Stimulated activated CD4-positive, alpha-beta T cell treated with anti-CD3 and anti-CD28 coated beads, Interleukin-15, amount 100 ng/mL, for 1 hour (primary cell): Measurements from ENCODE around the gene MKKS.

Experiments used
- DNase-seq, 2 donors: peaks; one replicate each; pipeline ENCODE4 v3.0.0-alpha.2; 2020; ENCODE audit warnings: low read depth in 1 of 2, low spot score in 1 of 2

The MKKS gene

DNA sequence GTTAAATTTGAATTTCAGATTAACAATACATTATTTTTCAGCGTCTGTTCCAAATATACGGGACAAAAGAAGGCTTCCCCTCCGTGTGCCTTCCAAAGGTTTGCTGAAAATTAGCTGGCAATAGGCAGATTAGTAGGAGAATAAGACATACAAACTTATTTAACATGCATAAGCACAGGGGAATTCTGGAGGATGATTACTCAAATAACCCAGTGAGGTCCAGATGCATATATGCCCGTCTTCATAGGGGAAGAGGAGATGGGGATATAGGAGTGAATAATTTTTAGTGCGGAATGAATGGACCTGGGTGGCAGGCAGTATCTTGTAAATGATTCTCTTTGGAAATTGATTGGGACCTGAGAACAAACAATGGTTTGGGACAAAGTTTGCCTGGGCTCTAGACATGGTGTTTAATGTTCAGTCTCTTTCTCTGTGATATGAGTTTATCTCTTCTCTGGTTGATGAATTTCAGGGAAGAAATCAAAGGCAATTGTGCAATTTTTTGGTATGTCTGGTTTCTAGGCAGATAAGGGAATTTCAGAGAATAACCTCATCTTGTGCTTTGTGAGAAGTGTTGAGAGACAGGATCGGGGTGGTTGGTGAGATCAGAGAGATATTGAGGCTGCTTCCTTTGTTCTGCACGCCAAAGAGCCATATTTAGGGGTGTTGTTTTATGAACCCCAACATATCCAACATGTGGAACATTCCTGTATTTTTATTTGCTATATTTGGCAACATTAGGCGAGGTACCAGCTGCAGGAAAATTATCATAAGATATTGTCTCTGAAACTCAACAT, 63.7 kb downstream of the MKKS start:
- DNase-seq, result no peak

GRCh38 chr20:10369723-10370090, 64.3 kb downstream of the MKKS start:
- DNase-seq, result no peak

- DNase-seq, result no peak
Measured at GRCh38 chr20:10368702-10369041, 65.3 kb downstream of the MKKS start.

- DNase-seq, result no peak
Measured at GRCh38 chr20:10367943-10368701, 65.9 kb downstream of the MKKS start.

- no peak for DNase-seq
Measured at GRCh38 chr20:10367693-10367942, 66.4 kb downstream of the MKKS start.

DNA sequence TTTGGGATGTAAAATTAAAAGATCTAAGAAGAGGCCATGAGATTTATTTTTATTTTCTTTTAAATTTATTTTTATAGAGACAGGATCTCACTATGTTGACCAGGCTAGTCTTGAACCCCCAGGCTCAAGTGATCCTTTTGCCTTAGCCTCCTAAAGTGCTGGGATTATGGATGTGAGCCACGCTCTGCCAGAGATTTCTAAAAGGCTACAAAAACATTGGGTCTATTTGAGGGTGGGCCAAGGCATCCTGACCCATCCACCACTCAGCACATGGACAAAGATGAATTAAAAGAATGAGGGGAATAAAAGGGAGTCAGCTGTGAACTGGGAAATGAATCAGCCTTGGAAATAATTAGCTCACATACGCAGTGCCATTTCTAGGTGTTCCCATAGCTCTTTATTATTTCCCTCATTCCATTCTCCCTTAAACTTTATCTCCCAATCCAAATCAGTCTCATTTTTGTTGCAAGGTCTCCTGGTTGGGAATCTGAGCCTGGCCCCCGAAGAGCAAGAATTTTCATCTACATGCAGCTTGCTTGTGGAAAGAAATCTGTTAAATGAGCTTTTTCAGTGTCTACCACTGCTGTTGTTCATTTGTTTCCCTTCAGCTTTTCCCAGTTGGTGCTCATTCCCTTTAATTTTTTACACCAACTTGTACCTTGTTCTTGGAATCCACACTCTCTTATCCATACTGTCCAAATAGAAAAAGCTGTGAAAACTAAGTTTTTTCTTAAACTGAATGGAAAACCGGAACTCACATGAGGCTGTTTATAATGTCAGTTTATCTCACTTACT, 66.9 kb downstream of the MKKS start:
- DNase-seq, result no peak

- no peak for DNase-seq
Measured at GRCh38 chr20:10362674-10363073, 71.3 kb downstream of the MKKS start.

GRCh38 chr20:10360878-10361277, 73.1 kb downstream of the MKKS start:
- no peak for DNase-seq

- DNase-seq, result no peak
Measured at GRCh38 chr20:10359621-10360040, 74.4 kb downstream of the MKKS start.

GRCh38 chr20:10357974-10358373, 76.0 kb downstream of the MKKS start:
- DNase-seq, result no peak

DNA sequence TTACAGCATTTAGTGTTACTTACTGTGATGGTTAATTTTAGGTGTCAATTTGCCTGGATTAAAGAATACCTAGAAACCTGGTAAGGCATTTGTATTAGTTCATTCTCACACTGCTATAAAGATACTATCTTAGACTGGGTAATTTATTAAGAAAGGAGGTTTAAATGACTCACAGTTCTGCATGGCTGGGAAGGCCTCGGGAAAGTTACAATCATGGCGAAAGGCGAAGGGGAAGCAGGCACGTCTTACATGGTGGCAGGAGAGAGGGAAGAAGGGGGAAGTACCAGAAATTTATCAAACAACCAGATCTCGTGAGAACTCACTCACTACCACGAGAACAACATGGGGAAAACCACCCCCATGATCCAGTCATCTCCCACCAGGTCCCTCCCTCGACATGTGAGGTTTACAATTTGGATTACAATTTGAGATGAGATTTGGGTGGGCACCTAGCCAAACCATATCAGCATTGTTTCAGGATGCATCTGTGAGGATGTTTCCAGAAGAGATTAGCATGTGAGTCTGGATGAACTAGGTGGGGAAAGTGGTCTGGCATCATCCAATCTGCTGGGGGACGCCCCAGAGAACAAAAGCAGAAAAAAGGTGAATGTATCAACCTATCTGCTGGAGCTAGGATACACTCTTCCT, 76.8 kb downstream of the MKKS start:
- DNase-seq, result no peak

DNA sequence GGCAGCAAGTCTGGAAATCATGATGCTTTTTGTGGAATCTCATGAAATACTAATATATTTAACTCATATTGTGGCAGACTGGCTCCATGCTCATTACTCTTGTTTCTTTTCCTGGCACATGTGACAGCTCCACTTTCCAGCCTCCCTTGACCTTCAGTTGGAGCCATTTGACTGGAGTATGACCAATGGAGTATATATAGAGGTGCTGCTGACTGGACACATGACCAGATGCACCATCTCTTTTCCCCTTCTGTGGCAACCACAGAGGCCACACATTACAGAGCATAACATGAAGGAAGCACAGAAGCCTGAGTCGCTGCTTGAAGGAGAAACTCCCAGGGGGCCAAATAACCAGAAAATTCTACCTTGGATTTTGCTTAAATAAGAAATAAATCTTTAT, 77.4 kb downstream of the MKKS start:
- no peak for DNase-seq

GRCh38 chr20:10352934-10353824, 80.8 kb downstream of the MKKS start:
- DNase-seq, result no peak
